HUES48 (cell line): ENCODE results near the gene ABCA7.

Source experiments
- H3K27ac ChIP-seq: one replicate; pipeline ENCODE4 v1.7.0; 2013; ENCODE audit warnings: low read depth, low read length, inconsistent platforms
- H3K27me3 ChIP-seq: 2 replicates; pipeline ENCODE4 v1.6.1; 2013; ENCODE audit warnings: mild to moderate bottlenecking, low read length; ENCODE audit not compliant: control insufficient read depth, insufficient read depth
- H3K36me3 ChIP-seq: 2 replicates; pipeline ENCODE4 v1.6.1; 2013; ENCODE audit warnings: low read length; ENCODE audit not compliant: control insufficient read depth, insufficient read depth
- H3K4me1 ChIP-seq: 2 replicates; pipeline ENCODE4 v1.6.1; 2013; ENCODE audit warnings: mild to moderate bottlenecking, low read length; ENCODE audit not compliant: control insufficient read depth, insufficient read depth
- H3K4me3 ChIP-seq: 2 replicates; pipeline ENCODE4 v1.5.1; 2013; ENCODE audit warnings: mild to moderate bottlenecking, low read depth, low read length
- H3K9ac ChIP-seq: 2 replicates; pipeline ENCODE4 v1.6.1; 2013; ENCODE audit warnings: mild to moderate bottlenecking, low read depth, low read length, moderate library complexity
- H3K9me3 ChIP-seq: 2 replicates; pipeline ENCODE4 v1.6.1; 2013; ENCODE audit warnings: low read length; ENCODE audit not compliant: control insufficient read depth, insufficient read depth

The ABCA7 gene

GRCh38 chr19:1106841-1107660 is 67.1 kb downstream of the ABCA7 start:
- H3K36me3 ChIP-seq, result peaks cover 35% of the 10 kb centered on the region

GRCh38 chr19:1107661-1108261 is 67.9 kb downstream of the ABCA7 start:
- Histone ChIP-seq H3K9ac (no peak overlapping the region), H3K4me1 (peaks cover under 1% of the 10 kb centered on the region; the same call in 1 of the 2 replicates), H3K27ac (peak overlapping the region; percentile 37), H3K36me3 (peaks cover 35% of the 10 kb centered on the region), H3K4me3 (no peak overlapping the region), H3K9me3 (no peaks in the 10 kb centered on the region), H3K27me3 (no peaks in the 10 kb centered on the region)

More at GRCh38 chr19:1106841-1107660, 67.1 kb downstream of the ABCA7 start:
- Histone ChIP-seq H3K4me3 (no peak overlapping the region), H3K27ac (peak overlapping the region; percentile 37), H3K27me3 (no peaks in the 10 kb centered on the region), H3K9ac (no peak overlapping the region), H3K9me3 (no peaks in the 10 kb centered on the region), H3K4me1 (peaks cover 5% of the 10 kb centered on the region)

- Histone ChIP-seq H3K4me3 (no peak overlapping the region), H3K27ac (no peak overlapping the region), H3K36me3 (peaks cover 35% of the 10 kb centered on the region), H3K4me1 (no peaks in the 10 kb centered on the region; the same call in 1 of the 2 replicates), H3K9me3 (no peaks in the 10 kb centered on the region), H3K9ac (no peak overlapping the region), H3K27me3 (no peaks in the 10 kb centered on the region)
These were observed 68.6 kb downstream of the ABCA7 start for GRCh38 chr19:1108291-1109031.

- Histone ChIP-seq H3K27ac (no peak overlapping the region), H3K9me3 (no peaks in the 10 kb centered on the region), H3K9ac (no peak overlapping the region), H3K36me3 (peaks cover 36% of the 10 kb centered on the region), H3K4me1 (no peaks in the 10 kb centered on the region; the same call in 1 of the 2 replicates), H3K4me3 (no peak overlapping the region), H3K27me3 (no peaks in the 10 kb centered on the region)
These were observed 69.2 kb downstream of the ABCA7 start for GRCh38 chr19:1109032-1109551.

GRCh38 chr19:1109697-1110671 is 70.1 kb downstream of the ABCA7 start:
- Histone ChIP-seq H3K4me1 (no peaks in the 10 kb centered on the region; the same call in 1 of the 2 replicates), H3K36me3 (peaks cover 40% of the 10 kb centered on the region), H3K27ac (no peak overlapping the region), H3K9me3 (no peaks in the 10 kb centered on the region), H3K9ac (no peak overlapping the region), H3K4me3 (no peak overlapping the region), H3K27me3 (no peaks in the 10 kb centered on the region)

GRCh38 chr19:1110809-1111640 is 71.1 kb downstream of the ABCA7 start:
- Histone ChIP-seq H3K36me3 (peaks cover 38% of the 10 kb centered on the region), H3K4me1 (no peaks in the 10 kb centered on the region; the same call in 1 of the 2 replicates), H3K4me3 (no peak overlapping the region), H3K9me3 (no peaks in the 10 kb centered on the region), H3K9ac (no peak overlapping the region), H3K27me3 (no peaks in the 10 kb centered on the region), H3K27ac (no peak overlapping the region)

GRCh38 chr19:1111641-1112267 is 71.8 kb downstream of the ABCA7 start:
- H3K27me3 ChIP-seq, result no peaks in the 10 kb centered on the region
- H3K36me3 ChIP-seq, result peaks cover 38% of the 10 kb centered on the region
- H3K9me3 ChIP-seq, result no peaks in the 10 kb centered on the region
- no peaks in the 10 kb centered on the region; the same call in 1 of the 2 replicates for H3K4me1 ChIP-seq
- no peak overlapping the region for H3K9ac ChIP-seq
- no peak overlapping the region for H3K27ac ChIP-seq
- no peak overlapping the region for H3K4me3 ChIP-seq

GRCh38 chr19:1112268-1113029 is 72.5 kb downstream of the ABCA7 start:
- peak overlapping the region; percentile 12; the same call in 1 of the 2 replicates for H3K9ac ChIP-seq
- H3K4me3 ChIP-seq, result no peak overlapping the region
- H3K27me3 ChIP-seq, result no peaks in the 10 kb centered on the region
- no peaks in the 10 kb centered on the region; the same call in 1 of the 2 replicates for H3K4me1 ChIP-seq
- no peak overlapping the region for H3K27ac ChIP-seq
- peaks cover 38% of the 10 kb centered on the region for H3K36me3 ChIP-seq
- H3K9me3 ChIP-seq, result no peaks in the 10 kb centered on the region
